HG02571 (cell line): ENCODE measurements around the gene SLC5A3.

Experiments used
- ATAC-seq: cut with Tn5 transposase; IDR thresholded peaks from one replicate; pipeline ENCODE4 v1.9.1; 2021; ENCODE audit warnings: mild to moderate bottlenecking, moderate library complexity; ENCODE audit not compliant: unreplicated experiment

The SLC5A3 gene

GRCh38 chr21:34073032-34073748, at the start of gene SLC5A3, which contains the start of gene MRPS6:
TSS of gene SLC5A3 (plus strand) at chr21:34073578. CDS start at chr21:34095199, 21,621 bp downstream.
TSS of gene MRPS6 (plus strand) at chr21:34073578. CDS start at chr21:34073701, 123 bp downstream.
- ATAC-seq, result peak; percentile 76

DNA sequence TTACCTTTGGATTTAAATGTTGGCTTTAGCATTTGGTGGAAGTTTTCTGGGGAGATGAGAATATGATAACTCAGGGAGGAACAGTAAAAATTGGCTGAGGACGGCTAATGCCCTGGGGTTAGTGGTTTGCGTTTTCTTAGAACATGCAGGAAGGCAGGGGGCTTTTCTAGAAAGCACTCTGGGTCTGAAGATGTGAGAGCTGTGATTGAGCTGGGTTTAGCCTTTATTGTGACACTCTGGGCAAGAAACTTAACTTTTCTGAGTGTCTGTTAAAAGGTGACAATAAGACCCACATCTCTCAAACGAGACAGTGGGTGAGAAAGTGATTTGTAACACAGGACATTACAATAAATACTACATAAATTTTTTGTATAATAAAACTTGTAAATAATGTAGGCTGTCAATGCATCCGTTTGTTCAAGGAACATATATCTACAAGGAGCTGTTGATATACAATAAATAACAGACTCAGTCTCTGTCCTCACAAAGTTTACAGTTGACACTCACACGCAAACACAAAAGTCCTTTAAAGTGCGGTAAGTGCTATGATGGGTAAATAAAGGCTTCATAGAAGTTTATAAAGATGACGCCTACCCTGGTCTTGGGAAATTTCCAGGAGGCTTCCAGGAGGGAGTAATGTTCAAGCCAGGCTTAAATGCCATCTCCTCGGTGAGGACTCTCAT, 49.5 kb upstream of the SLC5A3 start:
- ATAC-seq, result no peak

- ATAC-seq, result no peak
These were observed 49.0 kb upstream of the SLC5A3 start for GRCh38 chr21:34024374-34024693.

GRCh38 chr21:34027721-34028461, 45.5 kb upstream of the SLC5A3 start:
- no peak for ATAC-seq

GRCh38 chr21:34029743-34030528, 43.4 kb upstream of the SLC5A3 start:
- peak; percentile 84 for ATAC-seq

DNA sequence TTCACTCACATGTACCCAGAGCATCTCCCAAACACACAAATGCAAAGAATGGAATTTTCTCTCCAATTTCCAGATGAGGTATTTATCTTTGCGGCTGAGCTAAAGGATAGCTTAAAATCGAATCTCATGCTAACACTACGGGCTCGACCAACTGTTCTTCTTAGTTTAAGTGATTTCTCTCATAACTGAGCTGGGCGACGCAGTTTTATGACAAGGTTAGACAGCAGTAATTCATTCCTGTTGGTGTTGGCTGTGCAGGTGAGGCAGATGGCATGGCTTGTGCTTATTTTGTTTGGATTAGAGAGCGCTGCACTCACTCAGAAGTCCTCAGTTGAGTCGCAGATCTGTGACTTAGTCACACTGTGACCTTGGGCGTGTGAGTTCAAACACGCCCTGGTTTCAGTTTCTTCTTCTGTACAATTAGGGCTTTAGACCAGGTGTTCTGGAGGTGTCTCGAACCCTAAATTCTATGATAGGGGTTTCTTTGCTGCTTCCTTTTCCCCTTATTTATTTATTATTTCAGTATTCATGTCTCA, 41.5 kb upstream of the SLC5A3 start:
- ATAC-seq, result no peak

GRCh38 chr21:34034369-34035014, 38.9 kb upstream of the SLC5A3 start:
- ATAC-seq, result no peak

DNA sequence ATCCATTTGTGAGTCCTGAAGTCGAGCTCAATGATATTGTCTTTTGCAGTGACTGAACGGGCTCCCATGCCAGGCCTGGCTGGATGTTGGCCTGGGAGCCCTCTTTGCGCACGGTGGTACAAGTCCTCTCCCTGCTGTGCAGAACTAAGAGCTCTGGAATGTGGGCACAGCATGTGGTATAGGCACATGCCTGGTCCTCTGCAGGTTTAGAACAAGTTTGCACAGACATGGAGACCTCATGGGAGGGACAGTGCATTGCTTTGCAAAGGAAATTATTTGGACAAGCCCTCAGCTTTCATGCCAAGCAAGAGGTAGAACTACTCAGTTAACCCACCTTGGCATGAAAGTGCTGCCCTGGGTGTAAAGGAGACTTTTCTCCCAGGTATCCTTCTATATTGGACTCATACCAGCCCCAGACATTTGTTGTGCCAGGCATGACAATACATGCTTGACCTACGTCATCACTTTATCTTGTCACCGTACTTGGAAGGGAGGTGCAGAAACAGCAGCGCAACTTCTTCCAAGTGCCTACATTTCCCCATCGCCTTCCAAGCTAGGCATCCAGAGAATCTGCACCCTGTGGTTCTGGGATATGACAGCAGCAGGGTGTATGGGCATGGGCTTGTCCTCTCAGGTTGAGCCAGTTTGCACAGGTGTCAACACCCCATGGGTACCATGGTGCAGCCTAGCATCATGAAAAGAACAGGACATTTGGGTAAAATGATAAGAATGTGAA, 37.6 kb upstream of the SLC5A3 start:
- no peak for ATAC-seq

DNA sequence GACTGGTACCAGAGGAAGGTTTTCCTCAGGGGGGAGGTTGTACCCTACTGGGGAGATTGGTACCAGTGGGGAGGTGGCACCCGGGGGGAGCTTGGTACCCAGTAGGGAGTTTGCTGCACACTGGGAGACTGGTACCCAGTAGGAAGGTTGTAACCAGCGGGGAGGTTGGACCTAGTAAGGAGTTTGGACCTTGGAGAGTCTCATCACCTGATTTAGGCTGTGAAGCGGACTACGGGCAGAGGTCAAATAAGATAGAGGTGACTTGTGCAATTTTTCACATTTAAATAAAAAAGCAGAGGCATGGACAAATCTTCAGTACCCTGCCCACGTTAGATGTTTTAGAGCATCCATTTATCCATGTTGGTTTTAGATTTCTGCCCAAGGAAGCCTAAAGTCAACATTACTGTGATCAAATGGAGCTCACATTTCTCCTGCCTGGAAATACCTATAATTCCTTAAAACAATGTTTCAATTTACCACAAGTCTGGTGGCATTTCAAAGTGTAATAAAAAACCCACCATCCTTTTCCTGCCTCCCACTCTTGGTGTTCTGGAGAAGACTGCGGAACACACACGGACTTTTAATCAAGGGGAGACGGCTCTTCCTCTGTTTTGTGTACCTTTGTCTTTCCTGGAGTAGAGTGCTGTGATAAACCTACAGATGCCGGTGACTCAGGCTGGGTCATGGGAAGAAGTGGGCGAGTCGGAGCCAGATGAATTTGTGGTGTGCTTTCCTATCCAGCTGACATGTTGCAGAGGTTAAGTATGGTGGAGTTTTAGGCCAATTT, 36.2 kb upstream of the SLC5A3 start:
- ATAC-seq, result no peak

- ATAC-seq, result no peak
These were observed 33.5 kb upstream of the SLC5A3 start for GRCh38 chr21:34039678-34040382.

- ATAC-seq, result no peak
These were observed 30.6 kb upstream of the SLC5A3 start for GRCh38 chr21:34042735-34043134.

- ATAC-seq, result no peak
These were observed 30.0 kb upstream of the SLC5A3 start for GRCh38 chr21:34043333-34043732.

GRCh38 chr21:34046917-34047316, 26.5 kb upstream of the SLC5A3 start:
- ATAC-seq, result no peak

GRCh38 chr21:34047835-34048234, 25.5 kb upstream of the SLC5A3 start:
- ATAC-seq, result no peak

GRCh38 chr21:34052171-34052570, 21.2 kb upstream of the SLC5A3 start:
- ATAC-seq, result no peak

DNA sequence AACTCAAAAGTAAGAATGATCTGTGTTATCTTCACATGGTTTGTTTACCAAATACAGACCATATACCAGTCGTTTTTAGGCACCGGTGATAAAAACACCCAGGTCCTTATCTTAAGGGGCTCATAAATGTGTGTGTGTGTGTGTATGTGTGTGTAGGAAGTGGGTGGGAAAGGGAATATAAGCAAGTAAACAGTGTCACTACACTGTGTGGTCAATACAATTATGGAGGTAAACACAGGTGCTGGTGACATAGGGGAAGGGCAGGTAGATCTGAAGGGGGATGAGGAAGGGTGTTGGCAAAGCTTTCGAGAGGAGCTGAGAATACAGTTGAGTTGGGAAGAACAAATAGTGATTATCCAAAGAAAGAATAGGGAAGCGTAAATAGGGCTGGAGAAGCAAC, 19.1 kb upstream of the SLC5A3 start:
- ATAC-seq, result no peak

DNA sequence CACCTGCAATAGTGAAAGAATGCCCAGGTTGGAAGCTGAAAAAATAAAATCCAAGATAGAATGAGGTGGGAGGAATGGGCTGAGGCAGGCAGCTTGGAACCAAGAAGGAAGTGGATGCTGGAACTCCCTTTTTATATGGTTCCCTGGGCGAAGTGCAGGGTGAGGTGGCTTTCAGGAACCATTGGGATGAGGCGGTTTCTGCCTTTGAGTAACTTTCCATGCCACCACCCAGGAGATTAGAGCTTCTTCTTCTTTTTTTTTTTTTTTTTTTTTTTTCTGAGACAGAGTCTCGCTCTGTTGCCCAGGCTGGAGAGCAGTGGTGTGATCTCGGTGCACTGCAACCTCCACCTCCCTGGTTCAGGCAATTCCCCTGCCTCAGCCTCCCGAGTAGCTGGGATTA, 17.8 kb upstream of the SLC5A3 start:
- no peak for ATAC-seq

GRCh38 chr21:34061983-34062382, 11.4 kb upstream of the SLC5A3 start:
- no peak for ATAC-seq
